WI38 (cell line): Measurements from ENCODE around the gene FANCD2.
A peak's percentile ranks its signal among the peaks of the same experiment; 100 is the strongest.

ENCODE experiments used
- H3K4me3 ChIP-seq: 2 replicates; pipeline ENCODE4 v1.5.1; 2011; ENCODE audit warnings: low read depth, mild to moderate bottlenecking, control low read depth, low read length
- TF ChIP-seq, protein P1 (sequence below): IDR thresholded peaks from 2 replicates; pipeline ENCODE4 v1.5.1; 2012; ENCODE audit warnings: low read depth, mild to moderate bottlenecking, control low read depth, low read length

The FANCD2 gene

DNA sequence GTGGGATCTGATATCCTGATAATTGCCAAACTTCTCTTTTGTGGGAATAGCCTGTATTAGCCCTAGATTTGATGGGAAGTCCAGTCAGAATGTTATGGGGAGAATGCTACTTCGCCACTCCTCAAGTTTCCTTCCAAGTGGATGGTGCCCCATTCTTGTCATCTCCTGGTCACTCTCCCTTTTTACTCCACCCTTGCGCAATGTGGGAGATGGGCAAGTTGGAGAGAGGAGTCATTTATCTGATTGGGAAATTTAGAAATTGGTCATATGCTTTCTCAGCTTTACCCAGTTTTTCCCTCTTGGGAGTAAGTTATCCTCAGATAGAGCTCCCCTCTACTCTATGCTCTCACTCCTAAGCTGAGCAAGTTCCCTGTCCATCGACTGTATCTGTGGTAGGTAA is 67.4 kb downstream of the FANCD2 start:
- no peak overlapping the region for H3K4me3 ChIP-seq
- TF ChIP-seq, protein P1, sequence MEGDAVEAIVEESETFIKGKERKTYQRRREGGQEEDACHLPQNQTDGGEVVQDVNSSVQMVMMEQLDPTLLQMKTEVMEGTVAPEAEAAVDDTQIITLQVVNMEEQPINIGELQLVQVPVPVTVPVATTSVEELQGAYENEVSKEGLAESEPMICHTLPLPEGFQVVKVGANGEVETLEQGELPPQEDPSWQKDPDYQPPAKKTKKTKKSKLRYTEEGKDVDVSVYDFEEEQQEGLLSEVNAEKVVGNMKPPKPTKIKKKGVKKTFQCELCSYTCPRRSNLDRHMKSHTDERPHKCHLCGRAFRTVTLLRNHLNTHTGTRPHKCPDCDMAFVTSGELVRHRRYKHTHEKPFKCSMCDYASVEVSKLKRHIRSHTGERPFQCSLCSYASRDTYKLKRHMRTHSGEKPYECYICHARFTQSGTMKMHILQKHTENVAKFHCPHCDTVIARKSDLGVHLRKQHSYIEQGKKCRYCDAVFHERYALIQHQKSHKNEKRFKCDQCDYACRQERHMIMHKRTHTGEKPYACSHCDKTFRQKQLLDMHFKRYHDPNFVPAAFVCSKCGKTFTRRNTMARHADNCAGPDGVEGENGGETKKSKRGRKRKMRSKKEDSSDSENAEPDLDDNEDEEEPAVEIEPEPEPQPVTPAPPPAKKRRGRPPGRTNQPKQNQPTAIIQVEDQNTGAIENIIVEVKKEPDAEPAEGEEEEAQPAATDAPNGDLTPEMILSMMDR: no peak

DNA sequence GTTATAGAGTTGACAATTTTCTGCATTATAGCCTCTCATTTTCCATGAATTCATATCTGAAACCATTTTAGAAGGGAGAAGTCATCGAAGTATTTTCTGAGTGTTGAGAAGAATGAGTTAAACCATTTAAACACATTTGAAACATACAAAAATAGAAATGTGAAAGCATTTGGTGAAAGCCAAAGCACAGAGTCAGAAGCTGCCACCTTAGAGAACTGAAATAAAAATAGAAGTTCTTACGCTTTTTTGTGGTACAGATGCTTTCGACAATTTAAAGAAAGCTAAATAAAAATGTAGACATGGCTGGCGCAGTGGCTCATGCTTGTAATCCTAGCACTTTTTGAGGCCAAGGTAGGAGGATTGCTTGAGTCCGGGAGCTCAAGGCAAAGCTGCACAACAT is 72.8 kb downstream of the FANCD2 start:
- H3K4me3 ChIP-seq: no peak overlapping the region
- TF ChIP-seq, protein P1: no peak

DNA sequence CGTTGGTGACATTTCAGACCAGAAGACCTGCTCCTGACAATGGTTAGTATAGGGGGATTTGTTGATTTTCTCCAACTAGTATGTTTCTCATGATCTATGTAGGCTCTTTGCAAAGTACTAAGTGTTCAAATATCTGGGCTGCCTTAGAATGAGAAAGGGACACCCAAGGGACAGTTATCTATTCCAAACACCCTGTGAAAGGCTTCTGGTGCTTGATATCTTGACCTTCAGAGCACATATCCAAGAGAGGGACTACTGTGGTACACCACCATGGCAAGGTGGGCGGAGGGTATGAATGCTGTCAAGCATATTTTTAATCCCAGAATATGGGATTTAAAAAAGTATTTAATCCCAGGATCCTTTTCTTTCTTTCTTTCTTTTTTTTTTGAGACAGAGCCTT is 80.7 kb downstream of the FANCD2 start:
- no peak overlapping the region for H3K4me3 ChIP-seq
- TF ChIP-seq, protein P1: no peak

DNA sequence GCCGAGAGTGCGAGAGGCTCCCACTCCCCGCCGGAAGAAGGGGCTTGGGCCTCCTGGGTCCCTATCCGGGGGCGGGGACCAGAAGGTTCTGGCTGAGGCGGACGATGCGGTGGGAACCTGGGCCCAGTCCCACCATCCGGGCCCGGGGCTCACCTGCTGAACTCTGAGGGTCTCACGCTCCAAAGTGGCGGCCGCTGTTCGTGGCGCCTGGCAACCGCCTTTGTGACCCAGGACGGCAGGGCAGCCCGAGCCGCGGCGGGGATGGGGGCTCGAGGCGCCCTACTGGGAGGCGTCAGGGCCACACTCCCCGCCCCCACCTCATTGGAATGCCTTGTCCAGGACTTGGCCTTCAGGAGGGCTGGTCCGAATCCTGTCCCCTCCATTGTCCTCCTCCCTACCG is 81.9 kb downstream of the FANCD2 start, which contains the start of gene FANCD2OS:
TSS of gene FANCD2OS (minus strand) at position 165 of the 400 bp plus-strand sequence. CDS start 3,481 bp downstream, outside the sequence.
- TF ChIP-seq, protein P1: no peak
- H3K4me3 ChIP-seq: no peak within 1 kb of the TSS

DNA sequence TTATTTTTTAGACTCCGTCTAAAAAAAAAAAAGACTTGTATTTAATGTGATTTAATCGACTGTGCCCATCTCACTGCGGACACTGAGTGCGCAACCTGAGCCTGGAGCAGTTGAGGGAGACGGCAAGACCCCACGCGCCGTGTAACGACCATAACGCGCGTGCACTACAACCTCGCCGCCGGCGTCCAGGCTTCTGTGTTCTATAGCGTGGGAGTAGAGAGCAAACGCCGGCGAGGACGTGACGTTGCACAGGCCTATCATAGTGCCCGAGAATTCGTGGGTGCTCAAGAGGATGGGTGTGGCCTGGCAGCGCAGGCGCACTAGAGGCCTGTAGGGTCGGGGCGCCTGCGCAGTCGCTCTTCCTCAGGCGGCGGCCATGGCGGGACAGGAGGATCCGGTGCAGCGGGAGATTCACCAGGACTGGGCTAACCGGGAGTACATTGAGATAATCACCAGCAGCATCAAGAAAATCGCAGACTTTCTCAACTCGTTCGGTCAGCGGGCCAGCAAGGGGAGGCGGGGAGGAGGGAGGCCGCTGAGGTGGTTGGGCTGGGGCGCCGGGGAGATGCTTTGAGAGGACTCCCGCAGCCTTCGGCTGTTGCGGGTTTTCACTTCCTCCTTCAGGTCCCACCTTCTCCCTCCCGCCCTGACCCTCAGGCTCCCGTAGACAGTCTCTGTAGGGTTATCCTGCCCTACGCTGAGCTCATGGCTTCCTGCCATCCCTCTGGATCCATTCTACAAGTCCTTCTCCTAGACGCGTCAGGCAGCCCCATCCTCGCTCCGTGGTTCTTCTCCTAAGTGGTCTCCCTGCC is 89.3 kb downstream of the FANCD2 start, which contains the start of gene BRK1:
TSS of gene BRK1 (plus strand) at position 350 of the 812 bp plus-strand sequence. CDS start at position 377, 27 bp downstream.
- TF ChIP-seq, protein P1: no peak
- H3K4me3 ChIP-seq: peak within 1 kb of the TSS; percentile 99

DNA sequence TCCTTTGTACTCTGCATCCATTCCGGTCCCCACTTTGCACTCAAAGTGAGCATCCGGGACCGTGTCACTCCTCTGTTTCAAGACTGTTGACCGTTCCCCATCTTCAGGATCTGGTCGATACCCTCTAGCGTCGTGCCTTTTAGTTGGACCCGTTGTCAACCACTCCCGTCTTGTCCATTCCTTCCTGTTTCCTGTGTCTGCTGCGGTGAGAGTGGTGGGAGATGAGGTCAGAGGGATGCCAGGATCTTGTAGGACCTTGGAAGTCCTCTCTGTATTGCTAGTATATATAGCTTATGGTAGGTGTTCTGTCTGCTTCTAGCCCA is 89.9 kb downstream of the FANCD2 start:
- peak overlapping the region; percentile 99 for H3K4me3 ChIP-seq
- TF ChIP-seq, protein P1: no peak

DNA sequence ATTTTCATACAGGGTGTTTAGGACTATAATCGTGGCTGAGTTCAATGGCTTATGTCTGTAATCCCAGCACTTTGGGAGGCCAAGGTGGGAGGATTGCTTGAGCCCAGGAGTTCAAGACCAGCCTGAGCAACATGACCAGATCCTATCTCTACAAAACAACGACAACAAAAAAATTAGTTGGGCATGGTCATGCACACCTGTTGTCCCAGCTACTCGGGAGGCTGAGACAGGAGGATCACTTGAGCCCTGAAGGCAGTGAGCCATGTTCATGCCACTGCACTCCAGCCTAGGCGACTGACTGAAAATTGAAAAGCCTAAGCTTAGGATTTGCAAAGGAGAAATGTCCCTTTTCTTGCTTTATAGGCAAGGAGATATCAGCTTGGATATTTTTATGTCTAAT is 90.7 kb downstream of the FANCD2 start:
- H3K4me3 ChIP-seq: peak overlapping the region; percentile 99
- TF ChIP-seq, protein P1: no peak
